Suprapubic skin (tissue), 4 donors: ENCODE results near the gene WASHC4. TPM values are rescaled to one million over a fixed set of nuclear protein-coding genes. Genes with fewer than 3 reads are reported as not detected.

Experiments used
- DNase-seq, 2 donors: peaks; one replicate each; pipeline ENCODE4 v3.0.0-alpha.2; 2019; ENCODE audit warnings: low spot score in 2 of 2
- H3K27ac ChIP-seq: fragments of 200-600 bp; sonication (generic); one replicate; pipeline ENCODE4 v1.5.1; 2019
- H3K27me3 ChIP-seq: fragments of 200-600 bp; sonication (generic); one replicate; pipeline ENCODE4 v1.5.1; 2019
- H3K36me3 ChIP-seq: fragments of 200-600 bp; sonication (generic); one replicate; pipeline ENCODE4 v1.5.1; 2019
- H3K4me1 ChIP-seq: fragments of 200-600 bp; sonication (generic); one replicate; pipeline ENCODE4 v1.5.1; 2019
- H3K4me3 ChIP-seq: fragments of 200-600 bp; sonication (generic); one replicate; pipeline ENCODE4 v1.5.1; 2019; ENCODE audit warnings: mild to moderate bottlenecking
- H3K9me3 ChIP-seq: fragments of 200-600 bp; sonication (generic); one replicate; pipeline ENCODE4 v1.5.1; 2019
- CTCF ChIP-seq, 2 donors: fragments of 200-600 bp in 1 of 2; fragments of 450-650 bp in 1 of 2; sonication (generic) in 1 of 2; IDR thresholded peaks; one replicate each; pipeline ENCODE4 v1.5.1; 2016 to 2019; ENCODE audit warnings: antibody characterized with exemption in 2 of 2, mild to moderate bottlenecking in 1 of 2, moderate library complexity in 1 of 2
- EP300 ChIP-seq: sonication (generic); formaldehyde crosslinking; IDR thresholded peaks from one replicate; pipeline ENCODE4 v1.6.1; 2017; ENCODE audit warnings: antibody characterized with exemption
- POLR2A ChIP-seq, 2 donors: fragments of 450-650 bp; IDR thresholded peaks; one replicate each; pipeline ENCODE4 v1.6.1; 2017; ENCODE audit warnings: antibody characterized with exemption in 2 of 2, mild to moderate bottlenecking in 2 of 2, moderate library complexity in 2 of 2
- POLR2AphosphoS5 ChIP-seq, 3 donors: sonication (generic); formaldehyde crosslinking; IDR thresholded peaks; one replicate each; pipeline ENCODE4 v1.6.1; 2017; ENCODE audit warnings: antibody characterized with exemption in 3 of 3
- WGBS: methylation state at CpG from one replicate; pipeline ENCODE4 v1.1.5; 2018; 5-methylcytosine and 5-hydroxymethylcytosine counted together
- total RNA-seq, 4 donors: library from RNA; depleted of rRNA; stranded (reverse); fragments of >200 nt; gene quantifications; one replicate each; pipeline ENCODE4 v1.1.0, GENCODE V29; 2016

The WASHC4 gene
- total RNA-seq, 4 donors from 2014 or later = 24.9 to 66.5 (median 30.4) TPM

DNA sequence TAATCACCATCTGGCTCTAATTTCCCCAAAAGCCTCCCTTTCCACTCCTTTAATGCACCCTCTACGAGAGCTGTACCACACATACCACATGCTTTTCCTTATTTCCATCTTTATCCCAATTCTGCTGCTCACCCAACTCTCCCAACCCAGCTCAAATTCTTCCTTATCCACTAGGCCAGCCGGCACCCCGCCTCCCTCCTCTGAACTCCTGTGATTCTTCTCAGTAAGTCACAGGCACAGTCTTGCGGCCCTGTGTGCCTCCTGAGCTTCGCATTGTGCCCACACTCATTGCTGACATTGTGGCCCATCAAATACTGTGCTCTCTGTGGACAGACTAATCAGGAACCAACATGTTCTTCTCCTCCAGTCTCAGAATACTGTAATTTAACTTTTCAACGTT is 83.0 kb downstream of the WASHC4 start:
- Histone ChIP-seq H3K27ac (no peak overlapping the region), H3K27me3 (no peaks in the 10 kb centered on the region), H3K4me3 (no peak overlapping the region), H3K9me3 (no peaks in the 10 kb centered on the region), H3K4me1 (no peaks in the 10 kb centered on the region), H3K36me3 (peaks cover 95% of the 10 kb centered on the region)
- DNase-seq = no peak
- WGBS = 89% methylated on average over 6 of the region's 6 CpGs
- TF ChIP-seq POLR2AphosphoS5 (IDR thresholded peaks at IDR 0.05) (no peak), POLR2A (IDR thresholded peaks at IDR 0.05) (no peak), CTCF (IDR thresholded peaks at IDR 0.05) (no peak), EP300 (no peak)

DNA sequence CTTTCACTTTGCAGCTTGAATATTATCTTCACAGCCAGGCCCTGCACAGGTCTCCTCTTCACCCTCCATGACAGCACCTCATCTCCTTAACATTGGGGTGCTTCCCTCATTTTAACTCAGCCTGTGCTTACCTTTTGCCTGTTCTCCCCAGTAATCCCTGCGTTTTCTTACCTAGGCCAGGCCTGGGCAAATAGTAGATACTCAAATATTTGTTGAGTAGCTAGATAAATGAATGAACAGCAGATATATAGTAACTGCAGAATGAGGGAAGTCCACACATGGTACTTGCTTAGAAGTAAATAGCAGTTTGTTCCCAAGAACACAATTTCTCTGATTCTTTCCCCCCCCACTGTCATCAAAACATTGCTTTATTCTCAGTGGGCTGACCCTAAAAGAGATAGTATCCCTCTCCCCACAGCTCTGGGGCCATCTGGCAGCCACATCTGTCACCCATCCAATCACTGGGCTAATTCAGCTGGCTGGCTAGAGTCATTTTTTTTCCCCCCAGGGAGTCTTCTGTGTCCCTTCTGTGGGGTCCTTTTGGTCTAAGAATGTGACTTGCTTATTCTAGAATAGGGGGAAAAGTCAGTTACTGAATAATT is 85.2 kb downstream of the WASHC4 start:
- no peaks in the 10 kb centered on the region for H3K9me3 ChIP-seq
- H3K4me3 ChIP-seq = no peak overlapping the region
- DNase-seq = no peak
- H3K27me3 ChIP-seq = no peaks in the 10 kb centered on the region
- H3K4me1 ChIP-seq = no peaks in the 10 kb centered on the region
- TF ChIP-seq EP300 (no peak), POLR2A (IDR thresholded peaks at IDR 0.05) (no peak), POLR2AphosphoS5 (IDR thresholded peaks at IDR 0.05) (no peak), CTCF (IDR thresholded peaks at IDR 0.05) (no peak)
- H3K36me3 ChIP-seq = peaks cover 96% of the 10 kb centered on the region
- WGBS = 89% methylated on average over 1 of the region's 1 CpG
- no peak overlapping the region for H3K27ac ChIP-seq

- Histone ChIP-seq H3K9me3 (no peaks in the 10 kb centered on the region), H3K27ac (no peak overlapping the region), H3K4me3 (no peak overlapping the region), H3K27me3 (no peaks in the 10 kb centered on the region), H3K36me3 (peaks cover 93% of the 10 kb centered on the region), H3K4me1 (no peaks in the 10 kb centered on the region)
- TF ChIP-seq CTCF (IDR thresholded peaks at IDR 0.05) = no peak
- no peak for TF ChIP-seq EP300
- no peak for TF ChIP-seq POLR2AphosphoS5 (IDR thresholded peaks at IDR 0.05)
- 92% methylated on average over 6 of the region's 6 CpGs for WGBS
- DNase-seq = no peak
Observed at GRCh38 chr12:105194947-105195346, 87.4 kb downstream of the WASHC4 start.

DNA sequence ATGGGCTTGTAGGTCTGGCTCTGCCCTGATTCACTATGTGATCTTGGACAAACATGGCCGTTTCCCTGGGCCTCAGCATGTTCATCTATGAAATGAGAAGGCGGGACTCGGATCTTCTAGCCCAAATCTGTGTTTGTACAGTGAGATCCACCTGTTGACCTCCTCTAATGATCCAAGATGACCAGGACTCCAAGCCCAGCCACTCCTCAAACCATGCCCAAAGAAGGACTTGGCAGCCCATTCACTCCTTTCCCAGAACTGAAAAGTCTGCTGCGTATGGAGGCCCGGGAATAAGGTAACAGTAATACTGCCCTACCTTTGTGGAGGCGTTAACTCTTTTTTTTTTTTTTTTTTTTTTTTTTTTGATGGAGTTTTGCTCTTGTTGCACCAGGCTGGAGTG is 88.6 kb downstream of the WASHC4 start:
- 93% methylated on average over 6 of the region's 6 CpGs for WGBS
- TF ChIP-seq CTCF (IDR thresholded peaks at IDR 0.05) (no peak), EP300 (no peak), POLR2A (IDR thresholded peaks at IDR 0.05) (no peak), POLR2AphosphoS5 (IDR thresholded peaks at IDR 0.05) (no peak)

DNA sequence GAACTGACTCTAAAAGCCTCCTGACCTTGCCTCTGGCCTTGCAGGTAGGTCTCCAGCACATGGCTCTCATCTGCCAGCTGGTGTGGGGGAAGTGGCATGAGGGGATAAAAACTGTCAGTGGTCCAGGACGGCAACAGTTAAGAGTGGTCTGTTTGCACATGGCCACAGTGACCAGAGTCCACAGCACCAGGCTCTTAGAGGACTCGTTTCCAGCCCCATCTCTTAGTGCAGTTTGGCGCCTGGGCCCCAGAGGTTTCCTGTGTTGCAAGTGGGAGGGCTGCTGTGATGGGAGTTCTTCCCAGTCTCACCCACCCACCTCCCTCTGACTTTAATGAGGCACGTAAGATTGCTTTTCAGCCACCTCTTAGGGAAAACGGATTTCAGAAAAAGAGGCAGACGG is 91.4 kb downstream of the WASHC4 start:
- no peak overlapping the region for H3K27ac ChIP-seq
- DNase-seq = no peak
- TF ChIP-seq CTCF (IDR thresholded peaks at IDR 0.05) = no peak
- TF ChIP-seq POLR2AphosphoS5 (IDR thresholded peaks at IDR 0.05) = no peak
- TF ChIP-seq POLR2A (IDR thresholded peaks at IDR 0.05) = no peak
- TF ChIP-seq EP300 = no peak
- H3K27me3 ChIP-seq = no peaks in the 10 kb centered on the region
- WGBS = 84% methylated on average over 6 of the region's 6 CpGs
- H3K9me3 ChIP-seq = no peaks in the 10 kb centered on the region
- H3K4me3 ChIP-seq = no peak overlapping the region
- peaks cover 95% of the 10 kb centered on the region for H3K36me3 ChIP-seq
- H3K4me1 ChIP-seq = no peaks in the 10 kb centered on the region

More for the DNA sequence above, 88.6 kb downstream of the WASHC4 start:
- H3K4me3 ChIP-seq = no peak overlapping the region
- H3K9me3 ChIP-seq = no peaks in the 10 kb centered on the region
- no peaks in the 10 kb centered on the region for H3K27me3 ChIP-seq
- DNase-seq = no peak
- no peak overlapping the region for H3K27ac ChIP-seq
- no peaks in the 10 kb centered on the region for H3K4me1 ChIP-seq
- H3K36me3 ChIP-seq = peaks cover 96% of the 10 kb centered on the region
